ENCODE measurements around the gene KRT74.
A peak's percentile ranks its signal among the peaks of the same experiment; 100 is the strongest.

KRT74 gene

DNA sequence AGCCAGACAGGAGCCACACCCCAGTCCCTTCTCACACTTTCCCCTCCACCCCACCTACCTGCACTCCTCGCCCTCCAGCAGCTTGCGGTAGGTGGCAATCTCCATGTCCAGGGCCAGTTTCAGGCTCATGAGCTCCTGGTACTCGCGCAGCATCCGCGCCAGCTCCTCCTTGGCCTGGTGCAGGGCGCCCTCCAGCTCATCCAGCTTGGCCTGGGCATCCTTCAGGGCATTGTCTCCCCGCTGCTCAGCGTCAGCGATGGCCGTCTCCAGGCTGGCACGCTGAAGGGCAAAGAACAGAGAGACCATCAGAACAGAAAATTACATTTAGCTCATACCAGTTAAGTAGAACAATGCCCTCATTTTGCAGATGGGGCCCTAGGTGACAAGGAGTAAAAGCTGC lies 5.5 kb downstream of the KRT74 start:
- no peak for DNase-seq

DNA sequence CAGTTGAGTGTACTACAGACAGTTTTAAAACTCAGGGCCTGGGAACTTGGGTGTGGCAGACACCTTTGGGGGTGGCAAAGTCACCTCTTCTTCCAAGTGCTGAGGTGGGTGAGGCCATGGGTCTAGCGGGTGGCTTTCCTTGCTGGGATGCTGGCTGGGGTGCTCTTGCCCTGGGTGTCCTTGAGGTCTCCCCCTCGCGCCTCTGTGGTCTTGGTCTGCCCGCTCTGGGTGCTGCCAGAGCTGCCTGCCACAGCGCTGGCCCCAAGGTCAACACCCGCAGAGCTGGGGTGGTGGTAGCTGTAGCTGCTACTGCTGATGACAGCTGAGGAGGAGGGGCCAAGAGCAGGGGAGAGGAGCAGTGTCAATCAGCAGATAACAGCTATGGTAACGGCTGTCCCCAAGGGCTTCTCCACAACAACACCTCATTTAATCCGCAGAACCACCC lies 6.8 kb downstream of the KRT74 start:
- no peak for DNase-seq

DNA sequence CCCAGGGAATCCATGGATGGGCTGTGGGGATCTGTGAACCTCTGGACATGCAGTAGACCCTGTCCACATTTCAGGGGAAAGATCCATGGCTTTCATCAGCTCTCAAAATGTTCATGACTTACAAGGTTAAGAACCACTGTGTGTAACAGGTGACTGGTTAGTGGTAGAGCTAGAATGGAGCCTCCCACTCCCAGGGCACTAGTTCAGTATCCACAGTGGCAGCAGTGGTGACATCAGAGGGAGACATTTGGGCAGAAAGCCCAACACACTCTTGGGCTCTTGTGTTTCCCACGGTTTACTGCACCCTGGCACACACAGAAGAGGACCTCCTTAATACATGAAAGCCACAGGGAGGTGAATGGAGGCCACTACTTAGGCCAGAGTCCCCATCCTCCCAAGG lies 9.1 kb downstream of the KRT74 start:
- DNase-seq: no peak

DNA sequence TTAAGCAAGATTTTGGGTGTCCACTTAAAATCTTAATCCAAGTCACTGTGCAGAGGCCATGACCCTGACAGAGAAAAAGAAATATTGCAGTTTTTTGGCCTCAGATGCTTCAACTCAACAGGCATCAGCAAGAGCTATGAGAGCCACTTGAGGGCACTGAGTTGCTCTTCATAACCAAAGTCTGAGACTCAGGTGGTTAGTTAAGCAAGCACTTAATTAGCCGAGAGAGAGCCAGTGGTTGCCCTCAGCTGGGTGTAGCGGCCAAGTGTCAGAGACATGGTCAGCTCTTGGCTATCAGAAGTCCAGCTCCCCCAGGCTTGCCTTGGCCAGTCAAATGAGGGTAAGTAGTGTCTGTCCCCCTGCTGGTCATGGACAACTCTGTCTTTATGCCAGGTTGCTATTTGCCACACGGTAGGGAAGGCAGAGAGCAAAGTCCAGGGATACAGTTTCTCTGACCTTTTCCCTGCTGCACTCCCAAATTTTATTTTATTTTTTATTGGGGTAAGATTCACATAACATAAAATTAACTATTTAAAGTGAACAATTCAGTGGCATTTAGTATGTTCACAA lies 11.7 kb downstream of the KRT74 start:
- DNase-seq: peak; percentile 17

DNA sequence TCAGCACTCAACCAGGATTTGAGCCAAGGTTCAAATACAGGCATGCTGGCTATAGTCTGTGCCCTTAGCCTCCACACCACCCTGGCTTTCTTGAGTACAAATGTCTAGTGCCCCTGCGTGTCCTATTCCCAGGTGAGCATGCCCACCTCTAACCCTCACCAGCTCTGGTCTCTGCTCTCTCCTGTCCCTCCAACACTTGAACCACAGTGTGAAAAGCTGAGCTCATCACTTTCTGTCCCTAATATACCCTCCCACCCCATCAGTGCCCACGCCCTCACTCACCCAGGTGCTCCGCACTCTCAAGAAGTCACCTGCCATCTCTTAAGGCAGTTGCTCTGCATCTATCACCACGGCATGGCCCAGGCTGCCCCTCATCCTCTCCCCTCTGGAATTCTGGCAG lies 13.7 kb downstream of the KRT74 start:
- DNase-seq: no peak

DNA sequence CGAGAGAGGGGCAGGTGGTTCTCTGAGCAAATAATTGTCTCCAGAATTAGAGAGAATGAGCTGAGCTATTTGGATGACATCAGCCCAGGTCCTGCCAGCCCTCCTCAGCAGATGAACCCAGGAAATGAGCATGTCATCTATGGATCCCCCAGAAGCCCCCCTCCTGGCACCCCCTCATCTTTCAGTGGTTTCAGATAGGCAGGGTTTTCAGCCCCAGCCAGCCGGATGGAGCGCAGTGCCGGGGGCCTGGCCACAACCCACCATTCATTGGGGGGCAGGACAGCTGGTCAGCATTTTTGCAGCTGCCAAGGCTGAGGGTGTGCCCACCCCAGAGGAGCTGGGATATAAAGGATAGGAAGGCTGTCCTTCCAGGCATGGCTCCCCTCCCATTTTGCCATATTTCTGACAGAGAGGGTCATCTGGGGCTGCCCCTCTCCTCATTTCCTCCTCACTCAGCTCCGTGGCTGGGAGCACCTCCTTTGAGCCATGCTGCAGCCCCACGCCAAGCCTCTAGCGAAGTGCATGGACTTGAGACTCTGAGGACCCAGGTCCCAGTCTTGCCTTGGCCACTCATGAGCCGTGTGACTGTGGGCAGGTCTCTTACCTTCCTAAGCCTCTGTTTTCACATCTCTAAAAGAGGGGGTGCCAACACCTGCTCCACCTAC lies 14.7 kb downstream of the KRT74 start:
- DNase-seq: no peak

DNA sequence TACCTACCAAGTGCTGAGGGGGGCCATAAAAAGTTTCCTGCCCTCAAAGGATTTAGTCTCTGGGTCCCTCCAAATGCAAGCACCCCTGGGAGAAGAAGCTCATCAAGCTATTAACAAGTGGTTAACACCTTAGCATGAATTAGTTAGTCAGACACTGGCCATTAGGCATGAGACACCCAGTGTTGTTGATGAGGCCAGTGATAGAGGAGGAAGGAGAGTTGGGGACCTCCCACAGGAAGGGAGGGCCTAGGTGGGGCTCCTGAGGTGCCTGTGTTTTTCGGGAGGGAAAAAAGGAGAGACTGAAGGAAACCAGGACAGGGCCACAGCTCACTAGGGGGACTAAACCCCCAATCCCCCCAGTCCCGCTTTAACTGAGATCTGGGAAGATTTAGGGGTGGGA lies 16.2 kb downstream of the KRT74 start:
- DNase-seq: no peak

DNA sequence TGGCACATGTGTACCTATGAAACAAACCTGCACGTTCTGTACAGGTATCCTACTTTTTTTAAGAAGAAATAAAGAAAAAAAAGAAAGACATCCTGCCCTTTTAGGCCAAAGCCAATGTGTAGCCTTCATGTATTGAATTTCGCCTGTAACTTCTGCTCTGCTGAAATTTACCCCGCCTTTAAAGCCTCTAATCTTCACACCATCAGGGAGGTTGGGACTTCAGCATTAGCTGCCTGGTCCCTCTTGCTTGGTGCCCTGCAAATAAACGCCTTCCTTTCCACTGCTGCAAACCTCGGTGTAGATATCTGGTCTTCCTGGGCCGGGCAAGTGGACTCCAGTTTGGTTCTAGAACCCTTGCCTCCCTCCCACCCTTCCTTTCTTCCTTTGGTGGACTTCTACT lies 18.1 kb downstream of the KRT74 start:
- no peak for DNase-seq

DNA sequence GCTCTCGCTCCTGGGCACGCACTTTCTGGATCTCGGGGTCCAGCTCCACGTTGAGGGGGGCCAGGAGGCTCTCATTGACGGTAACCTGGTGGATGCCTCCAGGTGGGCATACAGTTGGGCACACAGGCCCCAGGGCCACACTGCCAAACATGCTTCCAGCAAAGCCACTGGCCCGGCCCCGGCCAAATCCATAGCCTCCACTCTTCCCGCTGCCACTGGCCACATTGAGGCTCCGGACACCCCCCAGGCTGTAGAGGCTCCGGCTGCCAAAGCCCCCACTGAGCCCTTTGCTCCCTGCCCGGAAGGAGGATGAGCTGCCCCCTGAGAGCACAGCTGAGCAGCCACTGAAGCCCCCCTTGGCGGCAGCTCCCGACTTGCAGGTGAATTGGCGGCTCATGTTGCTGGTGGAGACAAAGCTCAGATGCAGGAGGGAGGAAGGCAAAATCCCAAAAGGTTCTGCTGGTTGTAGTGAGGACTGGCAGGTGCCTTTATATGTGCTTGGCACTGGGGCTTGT lies 20.9 kb downstream of the KRT74 start, which contains the start of gene KRT71:
TSS of gene KRT71 (minus strand) at position 465 of the 515 bp plus-strand sequence. CDS start at position 397, 68 bp downstream.
- DNase-seq: no peak

DNA sequence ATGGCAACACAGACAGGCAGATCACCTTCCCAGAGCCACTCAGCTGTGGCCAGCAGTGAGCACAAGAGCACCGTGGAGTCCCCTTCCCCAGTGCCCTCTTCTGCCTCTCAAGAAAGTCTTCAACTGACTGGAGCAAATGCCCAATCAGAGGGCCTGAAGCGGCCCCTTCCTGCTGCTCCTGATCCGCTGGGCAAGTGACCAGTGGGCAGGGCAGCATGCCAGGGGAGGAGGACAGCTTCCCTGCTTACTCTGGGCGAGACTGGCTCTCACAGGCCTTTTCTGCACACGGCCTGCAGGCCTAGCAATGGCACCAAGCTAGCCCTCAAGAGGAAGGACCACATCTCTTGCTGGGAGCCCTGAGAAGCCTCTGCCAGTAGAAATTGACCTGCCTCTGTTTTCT lies 21.6 kb downstream of the KRT74 start:
- no peak for DNase-seq

DNA sequence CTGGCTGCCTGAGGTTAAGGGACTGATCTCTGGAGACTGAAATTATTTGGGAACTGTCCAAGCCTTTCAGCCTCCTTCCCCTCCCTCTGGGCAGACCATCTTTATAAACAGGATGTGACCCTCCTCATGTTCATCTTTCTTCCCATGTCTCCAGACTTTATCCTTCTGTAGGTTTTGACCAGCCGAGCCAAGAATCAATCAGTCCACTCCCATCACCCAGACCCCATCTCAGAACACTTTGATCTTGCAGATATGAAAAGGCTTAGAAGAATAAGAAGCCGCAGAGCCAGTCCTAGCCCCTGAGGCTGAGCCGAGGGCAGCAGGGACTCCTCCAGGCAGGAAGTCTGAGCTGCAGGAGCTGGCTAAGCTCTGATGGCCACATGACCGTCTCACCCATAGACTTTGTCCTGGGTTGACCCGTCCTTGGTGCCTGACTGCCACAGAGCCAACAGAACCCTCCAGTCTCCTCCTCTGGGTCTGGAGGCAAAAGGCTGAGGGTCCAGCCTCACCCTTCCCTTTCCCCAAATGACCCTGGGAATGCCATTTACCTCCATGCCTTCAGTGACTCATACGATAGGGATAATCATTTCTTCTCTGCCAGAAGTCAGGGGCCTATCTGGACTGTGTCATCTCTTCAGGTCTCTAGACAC lies 22.3 kb downstream of the KRT74 start:
- DNase-seq: no peak

DNA sequence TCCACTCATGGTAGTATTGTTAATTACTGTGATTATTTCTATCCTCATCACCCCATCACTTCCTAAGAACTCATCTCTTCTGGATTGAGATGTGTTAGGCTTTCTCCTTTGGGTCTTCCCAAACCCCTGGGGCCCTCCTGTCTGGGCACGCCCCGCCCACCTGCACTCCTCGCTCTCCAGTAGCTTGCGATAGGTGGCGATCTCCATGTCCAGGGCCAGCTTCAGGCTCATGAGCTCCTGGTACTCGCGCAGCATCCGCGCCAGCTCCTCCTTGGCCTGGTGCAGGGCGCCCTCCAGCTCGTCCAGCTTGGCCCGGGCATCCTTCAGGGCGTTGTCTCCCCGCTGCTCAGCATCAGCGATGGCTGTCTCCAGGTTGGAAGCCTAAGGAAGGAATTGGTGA lies 27.5 kb downstream of the KRT74 start:
- DNase-seq: no peak

DNA sequence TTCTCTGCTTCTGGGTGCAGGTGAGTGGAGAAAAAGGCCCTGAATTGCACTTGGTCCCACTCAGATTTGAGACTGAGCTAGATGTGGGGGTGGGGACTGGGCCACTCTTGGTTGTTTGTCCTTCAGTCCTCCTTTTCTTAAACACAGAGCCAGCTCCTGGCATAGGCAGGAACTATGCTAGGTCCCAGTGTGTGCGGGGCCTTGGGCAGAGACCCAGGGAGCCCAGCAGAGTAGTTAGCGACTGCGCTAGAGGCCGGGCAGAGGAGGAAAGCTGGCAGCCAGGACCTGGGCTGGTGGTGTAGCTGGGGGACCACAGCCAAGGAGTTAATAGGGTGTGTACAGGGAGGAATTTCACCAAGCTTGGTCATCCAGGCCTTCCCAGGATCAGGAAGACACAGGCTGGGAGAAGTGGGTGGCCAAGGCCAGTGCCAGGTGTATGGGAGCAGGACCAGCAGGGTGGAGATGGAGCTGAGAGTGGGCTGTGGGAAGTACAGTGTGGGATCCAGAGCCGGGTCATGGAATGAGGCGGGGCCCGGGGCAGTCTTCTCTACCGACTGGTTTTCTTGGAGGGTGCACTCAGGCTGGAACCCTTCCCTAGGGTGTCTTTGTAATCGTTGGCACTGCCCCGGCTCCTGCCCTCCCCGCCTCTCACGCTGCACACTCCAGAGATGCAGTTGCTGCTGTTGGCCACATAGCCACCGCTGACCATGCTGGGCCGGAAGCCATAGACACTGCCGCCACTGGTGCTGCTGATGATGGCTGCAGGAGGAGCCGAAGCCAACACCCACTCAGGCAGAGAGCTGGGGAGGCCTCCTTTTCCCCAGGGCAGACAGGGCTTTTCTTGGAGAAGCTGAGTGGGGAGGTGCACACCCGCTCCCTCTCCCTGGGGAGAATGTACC lies 29.4 kb downstream of the KRT74 start:
- DNase-seq: peak; percentile 34

DNA sequence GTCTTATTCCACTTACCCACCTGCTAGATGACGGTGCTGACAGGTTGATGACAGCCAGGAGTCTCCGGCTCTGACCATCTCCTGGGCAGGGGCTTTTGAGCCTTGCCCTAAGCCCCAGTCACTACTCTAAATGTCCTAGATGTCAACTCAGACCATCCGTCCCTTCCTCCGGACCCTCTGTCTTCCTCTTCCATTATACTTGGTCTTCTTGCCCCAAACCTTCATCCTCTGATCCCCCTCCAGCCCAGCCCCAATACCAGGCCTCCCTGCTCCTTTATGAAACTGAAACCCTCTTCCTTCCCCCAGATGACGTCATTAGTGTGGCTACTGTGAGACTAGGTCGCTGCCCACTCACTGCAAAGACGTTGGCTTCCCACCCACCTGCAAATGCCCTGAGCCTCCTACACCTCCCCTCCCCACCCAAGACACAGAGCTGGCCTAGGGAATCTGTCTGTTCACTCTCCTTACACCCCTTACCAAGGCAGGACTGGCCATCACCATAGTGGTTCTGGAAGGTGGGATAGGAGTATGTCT lies 30.8 kb downstream of the KRT74 start:
- DNase-seq: peak; percentile 24

DNA sequence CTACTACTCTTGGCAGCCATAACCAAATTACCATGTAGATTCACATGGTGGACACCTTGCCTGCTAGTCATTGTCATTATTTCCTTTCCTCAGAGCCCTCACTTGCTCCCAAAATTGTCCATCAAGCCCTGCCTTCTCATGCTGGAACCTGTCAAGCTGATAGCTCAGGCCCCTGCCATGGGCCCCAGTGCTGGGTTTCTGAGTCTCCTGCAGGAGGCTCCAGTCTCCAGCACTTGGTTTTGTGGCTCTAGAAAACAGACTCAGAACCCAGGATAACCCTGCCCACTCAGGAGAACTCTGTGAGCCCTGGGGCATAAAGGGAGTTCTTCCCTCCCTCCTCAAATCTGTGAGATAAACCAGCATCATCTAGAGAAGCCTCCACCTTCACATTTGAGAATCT lies 31.5 kb downstream of the KRT74 start:
- DNase-seq: no peak

DNA sequence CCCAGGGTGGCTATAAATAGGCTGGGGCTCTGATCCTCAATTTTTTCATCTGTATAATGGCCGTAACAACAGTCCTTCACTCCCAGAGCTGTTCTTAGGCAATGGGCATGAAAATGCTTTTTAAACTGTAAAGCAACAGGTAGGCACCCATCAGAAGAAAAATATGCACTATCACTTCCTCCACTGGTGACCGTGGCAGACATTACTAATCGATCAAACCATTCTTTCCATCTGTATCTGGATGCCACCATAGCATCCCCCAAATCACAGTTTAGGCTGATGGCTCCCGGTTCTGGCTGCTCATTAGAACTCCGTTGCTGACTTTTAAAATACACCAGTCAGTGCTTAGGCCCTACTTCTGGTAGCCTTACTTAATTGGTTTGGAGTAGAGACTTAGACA lies 31.9 kb downstream of the KRT74 start:
- DNase-seq: no peak

DNA sequence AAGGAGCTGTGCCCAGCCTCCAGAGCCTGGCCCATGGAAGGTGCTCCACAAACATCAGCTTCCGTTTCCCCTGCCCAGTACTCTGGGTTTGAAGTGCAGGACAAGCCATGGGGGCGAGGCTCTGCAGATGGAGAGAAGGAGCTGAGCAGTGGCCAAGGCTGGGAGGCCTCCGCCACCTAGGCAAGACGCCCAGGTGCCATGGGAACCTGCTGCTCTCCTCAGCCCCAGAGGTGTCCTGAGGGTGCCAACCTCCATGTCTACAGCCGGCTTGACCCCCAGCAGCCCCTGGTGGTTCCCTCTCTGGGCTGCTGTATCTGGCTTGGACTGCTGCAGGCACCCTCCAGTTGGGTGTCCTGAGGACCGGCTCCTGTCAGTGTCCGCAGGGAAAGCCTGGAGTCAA lies 33.1 kb downstream of the KRT74 start:
- DNase-seq: no peak

DNA sequence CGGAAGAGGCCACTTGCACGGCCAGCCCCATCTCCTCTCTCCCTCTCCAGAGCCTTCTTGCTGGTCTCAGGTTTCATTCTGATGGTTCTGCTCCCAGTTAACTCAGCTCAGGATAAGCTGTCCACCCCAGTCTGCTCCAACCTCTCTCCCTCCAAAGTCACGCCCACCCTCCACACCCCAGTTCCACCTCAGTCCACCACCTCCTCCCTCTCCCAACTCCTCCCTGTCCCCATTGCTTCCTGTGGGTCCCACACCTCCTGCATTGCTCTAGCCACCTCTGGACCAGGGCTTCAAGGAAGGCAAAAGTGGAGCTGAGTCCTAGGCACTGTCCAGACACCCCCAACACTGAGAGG lies 33.8 kb downstream of the KRT74 start:
- DNase-seq: no peak

DNA sequence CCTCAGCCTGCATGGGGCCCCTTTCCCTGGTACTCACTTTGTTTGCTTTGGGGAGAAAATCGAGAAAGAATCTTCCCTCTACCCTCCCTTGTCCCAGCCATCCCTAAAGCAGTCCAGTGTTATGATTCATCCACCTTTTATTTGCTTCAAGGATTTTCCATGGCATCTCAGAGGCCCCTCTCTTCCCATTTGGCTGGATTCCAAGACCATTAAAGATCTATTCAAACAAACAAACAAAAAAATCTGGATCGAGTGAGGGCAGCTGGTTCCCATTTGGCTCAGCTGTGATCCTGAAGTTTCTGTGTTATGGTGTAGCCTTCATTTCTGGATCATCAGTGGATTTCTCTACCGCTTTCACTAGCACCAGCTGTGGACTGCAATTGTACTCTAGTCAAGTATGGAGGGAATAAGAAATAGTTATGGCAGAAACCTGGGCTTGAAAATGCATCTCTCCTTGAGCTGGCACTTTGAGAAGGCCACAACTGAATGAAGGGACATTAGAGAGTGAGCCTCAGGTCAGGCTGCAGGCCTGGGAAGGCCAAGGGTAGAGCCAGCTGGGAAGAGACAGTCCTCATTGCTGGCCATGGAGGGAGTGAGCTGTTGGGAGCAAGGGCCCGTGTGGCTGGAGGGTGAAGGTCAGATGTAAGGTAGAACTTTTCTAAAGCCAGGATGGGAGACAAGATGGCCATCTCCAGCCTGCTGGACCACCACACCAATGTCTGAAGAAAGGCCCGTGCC lies 34.4 kb downstream of the KRT74 start:
- DNase-seq: no peak

DNA sequence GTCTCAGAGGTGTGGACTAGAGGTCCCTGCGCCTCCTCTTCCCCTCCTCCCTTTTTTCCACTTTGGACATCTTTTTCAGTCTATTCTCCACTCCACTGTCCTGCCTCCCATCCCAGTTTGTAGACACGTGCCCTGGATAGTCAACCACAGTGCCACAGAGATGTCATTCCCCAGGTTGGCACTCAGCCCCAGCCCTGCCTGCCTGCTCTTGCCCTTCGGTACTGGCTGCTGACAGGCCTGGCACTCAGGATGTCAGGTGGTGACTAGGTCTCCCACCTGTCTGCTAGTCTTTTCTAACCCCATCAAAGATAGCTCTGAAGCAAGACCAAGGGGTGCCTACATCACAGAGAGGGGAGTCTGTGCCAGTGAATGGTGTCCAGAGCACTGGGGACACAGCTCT lies 36.5 kb downstream of the KRT74 start:
- no peak for DNase-seq

DNA sequence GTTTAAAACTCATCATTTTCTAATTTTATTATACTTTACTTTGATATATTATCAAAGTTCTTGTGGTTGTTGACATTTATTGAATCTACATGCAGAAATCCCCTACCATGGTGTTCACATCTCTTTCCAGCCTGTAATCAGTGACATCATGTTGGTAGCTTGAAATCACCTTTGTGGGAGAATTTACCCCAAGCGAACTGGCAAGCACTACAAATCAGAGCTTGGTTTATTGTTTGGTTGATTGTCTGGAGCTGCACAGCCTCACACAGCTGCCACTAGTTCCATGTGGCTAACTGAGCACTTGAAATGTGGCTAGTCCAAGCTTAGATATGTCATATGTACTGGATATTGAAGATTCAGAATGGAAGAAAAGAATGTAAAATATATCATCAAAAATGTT lies 38.1 kb downstream of the KRT74 start:
- DNase-seq: no peak

DNA sequence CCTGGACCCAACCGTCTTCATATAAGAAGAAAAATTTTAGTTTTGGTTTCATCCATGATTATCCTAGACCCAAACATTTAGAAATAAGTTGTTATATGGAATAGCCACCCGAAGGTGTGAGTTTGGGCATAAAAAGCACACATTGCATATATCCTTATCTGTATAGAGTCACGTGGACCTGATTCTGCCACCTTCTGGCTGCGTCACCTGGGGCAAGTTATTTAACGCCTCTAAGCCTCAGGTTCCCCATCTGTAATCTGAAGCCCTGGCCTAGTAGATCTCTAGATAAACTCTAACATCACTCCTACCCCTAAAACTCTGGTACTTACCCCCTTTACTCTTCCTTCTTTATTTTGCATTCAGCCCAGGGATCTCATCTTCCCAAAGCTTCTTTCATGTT lies 39.2 kb downstream of the KRT74 start:
- DNase-seq: no peak
